GM19468 (cell line): ENCODE data around the gene TRAF3IP1.
"Not testable (repeated sequence)": the region's sequence is repeated elsewhere in the genome, so short reads cannot be mapped to it uniquely, and the experiment has no call there.

ENCODE experiments used
- ATAC-seq: cut with Tn5 transposase; IDR thresholded peaks from one replicate; pipeline ENCODE4 v1.9.1; 2021; ENCODE audit warnings: mild to moderate bottlenecking, moderate library complexity, moderate number of reproducible peaks; ENCODE audit not compliant: unreplicated experiment; ENCODE audit errors: extremely low read depth

Gene TRAF3IP1

GRCh38 chr2:238305965-238306671 lies 14.2 kb upstream of the TRAF3IP1 start:
- no peak for ATAC-seq

DNA sequence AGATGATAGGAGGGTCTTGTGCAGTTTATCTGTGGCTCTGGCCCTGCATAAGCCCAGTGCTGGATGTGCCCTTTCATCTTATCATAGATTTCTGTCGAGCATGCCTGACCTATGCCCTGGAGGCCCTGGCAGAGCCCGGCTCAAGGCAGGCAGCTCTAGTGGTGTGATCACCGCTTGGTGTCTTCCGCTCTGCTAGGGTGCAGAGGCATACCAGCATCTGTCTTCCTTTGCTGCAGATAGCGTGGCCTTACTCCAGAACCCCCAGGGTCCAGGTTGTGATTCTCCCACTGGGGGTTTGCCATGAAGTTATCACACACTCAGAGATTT lies 13.7 kb upstream of the TRAF3IP1 start:
- ATAC-seq, result no peak

GRCh38 chr2:238308177-238308576 lies 12.1 kb upstream of the TRAF3IP1 start:
- no peak for ATAC-seq

GRCh38 chr2:238310721-238311120 lies 9.6 kb upstream of the TRAF3IP1 start:
- ATAC-seq, result not testable (repeated sequence)

GRCh38 chr2:238313289-238313990 lies 6.9 kb upstream of the TRAF3IP1 start:
- no peak for ATAC-seq

- ATAC-seq, result no peak
Measured at GRCh38 chr2:238313991-238314350, 6.3 kb upstream of the TRAF3IP1 start.

GRCh38 chr2:238314576-238314975 lies 5.7 kb upstream of the TRAF3IP1 start:
- no peak for ATAC-seq

- ATAC-seq, result no peak
Measured at GRCh38 chr2:238315031-238315595, 5.2 kb upstream of the TRAF3IP1 start.

- peak; percentile 23 for ATAC-seq
Measured at GRCh38 chr2:238320648-238321281, 447 bp downstream of the TRAF3IP1 start.

- no peak for ATAC-seq
Measured at GRCh38 chr2:238321467-238321866, 1.1 kb downstream of the TRAF3IP1 start.

DNA sequence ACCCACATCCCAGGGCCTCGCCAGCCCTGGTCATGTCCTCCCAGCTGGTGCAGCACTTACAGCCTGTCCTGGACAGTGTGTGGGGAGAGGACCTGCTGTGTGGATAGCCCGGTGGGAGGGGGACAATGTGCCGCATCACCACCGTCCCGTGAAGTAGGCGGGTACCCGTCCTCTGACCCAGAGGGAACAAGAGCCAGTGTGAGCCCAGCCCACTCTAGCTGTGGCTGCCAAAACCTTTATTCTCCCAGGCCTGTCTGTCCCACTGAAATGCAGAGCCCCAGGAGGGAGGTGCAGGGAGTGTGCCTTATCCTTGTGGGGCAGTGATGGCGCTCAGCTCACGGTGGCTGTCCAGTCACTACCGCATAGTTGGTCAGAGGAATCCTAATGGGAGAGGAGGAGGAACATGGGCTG lies 1.7 kb downstream of the TRAF3IP1 start:
- no peak for ATAC-seq

DNA sequence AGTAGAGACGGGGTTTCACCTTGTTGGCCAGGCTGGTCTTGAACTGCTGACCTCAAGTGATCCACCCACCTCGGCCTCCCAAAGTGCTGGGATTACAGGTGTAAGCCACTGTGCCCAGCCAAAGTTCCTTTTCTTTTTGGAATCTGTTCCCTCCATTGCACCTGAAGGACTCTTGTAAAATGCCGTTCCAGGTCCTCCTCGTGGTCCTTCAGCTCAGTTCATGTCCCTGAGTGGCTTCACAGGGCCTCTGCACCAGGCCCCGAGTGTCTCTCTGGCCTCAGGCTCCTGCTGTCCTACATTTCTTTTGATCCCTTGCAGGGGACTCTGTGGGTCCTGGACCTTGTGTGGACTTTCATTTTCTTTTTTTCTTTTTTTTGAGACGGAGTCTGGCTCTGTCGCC lies 3.9 kb downstream of the TRAF3IP1 start:
- ATAC-seq, result not testable (repeated sequence)

DNA sequence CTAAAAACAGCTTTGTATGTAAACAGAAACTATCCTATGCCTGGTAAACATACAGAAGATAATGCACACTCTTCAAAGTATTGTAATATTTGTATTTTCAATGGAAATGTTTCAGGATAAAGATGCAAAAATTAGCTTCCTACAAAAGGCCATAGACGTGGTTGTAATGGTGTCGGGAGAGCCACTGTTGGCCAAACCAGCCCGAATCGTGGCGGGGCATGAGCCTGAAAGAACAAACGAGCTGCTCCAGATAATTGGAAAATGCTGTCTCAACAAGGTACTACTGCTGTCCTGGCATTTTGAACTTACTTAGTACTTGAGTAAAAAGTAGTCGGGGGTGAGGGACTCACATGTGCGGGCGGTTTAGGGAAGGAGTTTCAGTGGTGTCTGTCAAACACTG lies 5.4 kb downstream of the TRAF3IP1 start:
- ATAC-seq, result no peak

- ATAC-seq, result no peak
Measured at GRCh38 chr2:238326801-238327365, 6.6 kb downstream of the TRAF3IP1 start.

- ATAC-seq, result no peak
Measured at GRCh38 chr2:238327751-238328150, 7.4 kb downstream of the TRAF3IP1 start.

DNA sequence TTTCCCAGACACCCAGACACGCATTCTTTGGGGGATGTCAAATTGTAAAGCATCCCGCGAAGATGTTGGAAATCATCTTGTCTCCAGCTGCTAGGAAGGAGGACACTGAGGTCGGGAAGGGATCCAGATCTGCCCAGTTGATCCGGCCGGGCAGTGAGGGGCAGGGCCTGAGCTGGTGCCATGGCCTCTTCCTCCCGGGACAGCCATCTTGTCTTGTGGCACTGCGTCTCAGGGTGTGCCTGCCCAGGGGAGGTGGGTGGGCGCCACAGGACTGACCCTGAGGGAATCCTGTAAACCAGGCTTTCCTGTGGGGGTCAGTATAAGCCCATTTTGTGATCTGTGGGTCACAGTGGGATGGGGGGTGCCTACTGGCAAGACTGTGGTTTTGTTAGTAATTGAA lies 10.1 kb downstream of the TRAF3IP1 start:
- ATAC-seq, result no peak

DNA sequence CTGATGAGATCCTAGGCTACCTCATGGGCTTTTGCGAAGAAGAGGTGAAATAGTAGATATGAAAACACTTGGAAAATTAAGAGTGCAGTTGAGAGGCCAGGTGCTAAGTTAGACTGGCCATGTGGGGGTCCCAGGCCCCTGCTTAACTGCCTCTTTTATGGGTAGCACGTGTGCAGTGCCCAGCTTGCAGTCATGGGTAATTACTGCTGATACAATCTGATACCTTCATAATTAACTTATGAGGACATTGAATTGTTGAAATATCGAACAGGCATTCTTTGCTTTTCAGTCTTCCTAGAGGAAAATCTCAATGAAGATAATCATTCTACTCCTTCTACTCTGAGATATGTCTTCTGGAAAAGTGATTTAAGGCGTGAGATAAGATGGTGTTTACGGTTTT lies 11.6 kb downstream of the TRAF3IP1 start:
- no peak for ATAC-seq

- ATAC-seq, result no peak
Measured at GRCh38 chr2:238334885-238335284, 14.6 kb downstream of the TRAF3IP1 start.

GRCh38 chr2:238335591-238335990 lies 15.3 kb downstream of the TRAF3IP1 start:
- ATAC-seq, result not testable (repeated sequence)

GRCh38 chr2:238336151-238336550 lies 15.8 kb downstream of the TRAF3IP1 start:
- ATAC-seq, result no peak
